GM12801 (cell line): Measurements from ENCODE around the gene CCDC89.

Source experiments
- CTCF ChIP-seq: IDR thresholded peaks from one replicate; pipeline ENCODE4 v1.5.1; 2011; ENCODE audit warnings: control low read depth; ENCODE audit not compliant: insufficient read length; ENCODE audit errors: extremely low read depth

CCDC89 gene

GRCh38 chr11:85685820-85686459 is at the start of gene CCDC89:
Gene CCDC89 (minus strand): TSS chr11:85686195. CDS start chr11:85686130, 65 bp downstream.
- TF ChIP-seq CTCF = no peak

GRCh38 chr11:85732965-85733364 is 47.0 kb upstream of the CCDC89 start:
- no peak for TF ChIP-seq CTCF

- no peak for TF ChIP-seq CTCF
Measured at GRCh38 chr11:85726381-85726780, 40.4 kb upstream of the CCDC89 start.

- no peak for TF ChIP-seq CTCF
Measured at GRCh38 chr11:85725510-85726258, 39.7 kb upstream of the CCDC89 start.

GRCh38 chr11:85724748-85725465 is 38.9 kb upstream of the CCDC89 start:
- TF ChIP-seq CTCF = no peak

- no peak for TF ChIP-seq CTCF
Measured at GRCh38 chr11:85723088-85723487, 37.1 kb upstream of the CCDC89 start.

GRCh38 chr11:85721191-85721590 is 35.2 kb upstream of the CCDC89 start:
- no peak for TF ChIP-seq CTCF
